Activated CD4-positive, alpha-beta T cell treated with anti-CD3 and anti-CD28 coated beads for 24 hours (primary cell): Measurements from ENCODE around the gene GAREM2.
A peak's percentile ranks its signal among the peaks of the same experiment; 100 is the strongest.

Source experiments
- DNase-seq, 2 donors: peaks; one replicate each; pipeline ENCODE4 v3.0.0-alpha.2; 2020; ENCODE audit warnings: low read depth in 2 of 2

Gene GAREM2

DNA sequence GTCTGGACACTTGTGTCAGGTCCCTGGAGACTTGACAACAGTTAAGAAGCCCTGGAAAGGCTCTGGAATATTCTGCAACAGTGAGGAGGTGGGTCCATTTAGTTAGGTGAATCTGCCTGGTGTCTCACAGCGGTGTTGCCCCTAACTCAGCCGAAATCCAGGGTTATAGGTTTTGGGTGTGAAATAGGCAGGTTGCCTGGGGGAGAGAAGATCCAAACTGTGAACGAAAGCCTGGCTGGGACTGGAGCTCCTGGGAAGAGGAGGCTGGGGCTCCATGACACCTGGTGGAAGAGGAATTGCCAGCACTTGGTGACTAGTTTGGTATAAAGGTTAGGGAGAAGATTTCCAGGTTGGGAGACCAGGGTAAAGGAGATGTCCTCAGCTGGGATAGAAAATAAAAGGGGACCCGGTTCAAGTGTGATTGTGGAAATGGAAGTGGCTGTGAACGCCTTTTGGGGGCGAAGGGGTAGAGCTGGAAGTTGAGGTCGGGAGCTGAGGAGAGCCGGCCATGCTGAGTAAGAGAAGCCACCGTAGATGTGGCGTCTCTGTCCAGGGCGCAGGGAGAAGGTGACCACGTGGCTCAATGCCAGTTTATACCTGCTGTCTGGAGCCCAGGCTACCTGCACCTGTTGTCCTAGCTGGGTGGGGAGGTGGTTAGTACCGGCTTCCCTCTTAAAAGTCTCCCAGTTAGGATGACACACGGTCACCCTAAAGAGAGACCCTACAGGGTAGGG lies 3.0 kb upstream of the GAREM2 start:
- DNase-seq = no peak

DNA sequence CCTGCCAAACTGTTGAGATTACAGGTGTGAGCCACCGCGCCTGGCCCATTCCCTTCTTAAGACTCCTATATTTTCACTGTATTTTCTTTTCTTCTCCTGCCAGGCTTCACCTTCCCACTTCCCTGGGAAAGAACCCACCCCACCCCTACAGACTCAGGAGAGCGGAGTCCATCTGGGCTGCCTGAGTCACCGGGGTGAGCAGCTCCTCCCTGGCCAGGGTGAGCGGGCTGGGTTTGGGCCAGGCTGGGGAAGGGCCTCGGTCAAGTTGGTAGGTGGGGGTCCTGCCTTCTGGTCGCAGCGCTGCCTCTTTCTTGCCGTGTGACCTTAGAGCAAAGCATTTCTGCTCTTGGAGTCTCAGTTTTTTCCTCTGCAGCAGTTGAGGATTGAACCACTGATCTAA lies 2.1 kb upstream of the GAREM2 start:
- no peak for DNase-seq

DNA sequence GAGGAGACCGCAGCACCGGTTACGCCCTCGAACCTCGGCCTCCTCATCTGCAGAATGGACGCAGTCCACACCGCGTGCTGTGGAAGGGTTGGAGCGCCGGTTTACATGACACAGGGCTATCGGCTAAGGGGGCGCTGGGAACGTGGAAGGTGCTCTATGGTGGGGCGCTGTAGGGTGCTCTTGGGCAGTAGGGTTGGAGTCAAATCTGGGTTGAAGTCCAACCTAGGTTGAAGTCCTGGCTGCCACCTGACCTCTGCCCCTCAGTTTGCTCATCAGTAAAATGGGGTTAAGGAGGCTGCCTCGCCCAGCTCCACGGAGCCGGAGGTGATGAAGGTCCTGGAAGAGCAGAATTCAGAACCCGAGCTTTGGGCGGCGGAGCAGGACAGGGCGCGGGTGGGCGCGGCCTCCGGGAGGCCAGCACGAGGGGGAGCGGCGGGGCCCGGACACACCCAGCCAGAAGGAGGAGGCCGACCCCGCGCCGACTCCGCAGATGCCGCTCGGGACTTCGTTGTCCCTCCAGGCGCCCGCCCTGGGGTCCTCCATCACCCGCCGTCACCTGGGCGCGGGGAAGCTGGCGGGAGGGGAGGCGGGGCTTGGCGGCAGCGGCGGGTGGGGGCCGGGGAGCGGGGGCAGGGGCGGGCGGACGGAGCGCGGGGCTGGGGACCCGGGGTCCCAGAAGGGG lies 558 bp upstream of the GAREM2 start:
- DNase-seq = no peak

DNA sequence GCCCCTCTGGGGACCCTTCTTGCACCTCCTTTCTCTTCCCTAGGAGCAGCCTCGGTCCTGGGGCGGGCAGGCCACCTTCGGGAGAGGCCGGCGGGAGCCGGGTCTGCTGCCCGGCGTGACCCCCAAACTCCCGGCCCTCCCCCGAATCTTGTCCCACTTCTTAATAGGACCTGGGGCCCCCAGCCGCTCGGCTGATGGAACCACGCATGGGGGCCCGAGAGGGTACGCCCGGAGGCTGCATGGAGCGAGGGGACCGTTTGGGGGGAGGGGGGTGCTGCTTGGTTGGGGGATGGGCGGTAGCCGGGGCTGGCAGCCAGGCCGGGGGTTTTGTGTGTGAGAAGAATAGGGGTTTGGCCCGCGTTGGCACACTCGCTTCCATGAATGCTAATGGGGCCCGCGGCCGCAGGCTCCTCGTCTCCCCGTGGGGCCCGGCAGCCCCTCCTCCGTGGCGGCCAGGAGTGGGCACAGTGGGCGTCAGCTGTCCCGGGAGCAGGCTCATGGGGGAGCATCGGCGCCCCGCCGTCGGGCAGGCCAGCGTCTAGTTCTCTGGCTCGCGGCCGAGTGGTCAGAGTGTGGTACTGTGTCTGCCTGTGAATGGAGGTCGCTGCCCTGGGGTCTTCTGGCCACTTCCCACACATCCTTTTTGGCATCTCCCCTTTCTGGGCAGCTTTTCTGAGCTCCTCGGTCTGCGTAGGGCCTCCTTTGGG lies 1.0 kb downstream of the GAREM2 start:
- no peak for DNase-seq

DNA sequence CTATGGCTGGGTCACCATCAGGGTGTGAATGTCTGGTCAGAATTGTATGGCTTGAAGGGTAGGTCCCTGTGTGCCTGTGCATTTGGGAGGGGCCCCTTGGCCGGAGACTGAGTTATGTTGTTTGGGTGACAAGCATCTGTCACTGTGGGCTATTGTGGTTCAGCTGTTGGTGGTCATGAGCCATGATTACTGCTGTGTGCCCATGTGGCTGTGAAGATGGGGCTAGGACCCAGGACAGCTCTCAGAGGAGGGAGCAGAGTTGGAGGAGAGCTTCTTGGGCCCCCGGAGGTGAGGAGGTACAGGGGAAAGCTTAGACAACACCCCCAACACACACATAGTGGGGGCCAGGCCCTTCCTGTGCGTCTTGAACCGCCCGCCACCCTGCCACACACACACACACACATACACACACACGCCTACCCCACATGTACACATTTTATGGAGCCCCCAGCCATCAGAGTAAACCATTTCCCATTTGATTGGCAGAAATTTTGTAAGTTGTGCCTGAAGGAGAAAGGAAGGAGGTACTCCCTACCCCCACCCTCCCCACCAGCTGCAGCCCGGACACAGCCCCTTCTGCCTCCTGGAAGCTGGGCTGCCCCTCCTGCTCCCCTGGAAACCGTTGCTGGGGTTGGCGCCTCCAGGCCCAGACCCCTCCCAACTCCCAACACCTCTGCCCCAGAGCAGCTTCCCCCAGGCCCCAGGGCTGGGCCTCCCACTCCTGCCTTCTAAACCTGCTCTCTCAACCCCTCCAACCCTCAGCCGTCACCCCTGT lies 2.0 kb downstream of the GAREM2 start:
- no peak for DNase-seq

DNA sequence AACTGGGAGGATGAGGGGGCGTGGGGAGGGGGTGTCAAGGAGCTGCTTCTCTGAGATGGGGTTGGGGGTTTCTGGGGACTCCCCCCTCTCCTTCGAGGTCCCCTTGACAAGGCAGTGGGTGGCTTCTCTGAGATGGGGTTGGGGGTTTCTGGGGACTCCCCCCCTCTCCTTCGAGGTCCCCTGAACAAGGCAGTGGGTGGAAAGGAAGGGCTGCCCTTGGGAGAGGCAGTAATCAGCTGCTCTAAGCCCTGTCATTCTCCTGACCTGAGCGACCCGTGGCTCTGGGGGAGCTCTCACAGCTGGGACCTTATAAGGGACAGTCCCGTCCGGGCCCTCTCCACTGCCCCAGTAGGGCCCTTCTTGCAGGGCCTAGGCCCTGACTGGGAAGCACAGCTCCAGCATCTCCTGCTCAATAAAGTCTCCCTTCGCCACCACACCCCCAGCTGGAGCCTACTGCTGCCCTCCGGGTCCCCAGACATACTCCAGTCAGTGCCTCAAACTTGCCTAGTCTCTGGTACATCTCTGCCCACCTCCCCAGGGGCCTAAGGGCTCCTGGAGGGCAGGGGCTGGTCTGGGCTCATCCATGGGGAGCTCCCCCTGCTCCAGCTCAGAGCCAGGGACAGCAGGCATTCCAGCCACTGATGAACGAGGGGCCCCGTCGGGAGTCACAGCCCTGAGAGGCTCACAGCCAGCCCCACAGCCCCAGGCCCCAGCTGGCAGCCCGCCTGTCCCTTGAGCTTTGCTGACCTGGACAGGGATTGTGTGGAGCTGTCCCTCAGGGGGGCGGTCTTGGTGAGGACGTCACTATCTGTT lies 2.8 kb downstream of the GAREM2 start:
- no peak for DNase-seq

DNA sequence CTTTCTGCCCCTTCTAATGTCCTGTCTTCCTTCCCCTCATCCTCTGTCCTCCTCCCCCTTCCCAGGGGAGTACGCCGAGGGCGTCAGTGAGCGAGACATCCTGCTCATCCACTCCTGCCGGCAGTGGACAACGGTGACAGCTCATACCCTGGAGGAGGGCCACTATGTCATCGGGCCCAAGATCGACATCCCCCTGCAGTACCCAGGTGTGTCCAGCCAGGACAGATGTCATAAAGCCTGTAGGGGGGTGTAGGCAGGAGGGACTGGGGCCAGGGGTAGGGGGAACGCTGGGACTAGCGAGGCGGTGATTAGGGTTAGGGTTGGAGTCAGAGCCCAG lies 3.4 kb downstream of the GAREM2 start:
- DNase-seq = no peak

DNA sequence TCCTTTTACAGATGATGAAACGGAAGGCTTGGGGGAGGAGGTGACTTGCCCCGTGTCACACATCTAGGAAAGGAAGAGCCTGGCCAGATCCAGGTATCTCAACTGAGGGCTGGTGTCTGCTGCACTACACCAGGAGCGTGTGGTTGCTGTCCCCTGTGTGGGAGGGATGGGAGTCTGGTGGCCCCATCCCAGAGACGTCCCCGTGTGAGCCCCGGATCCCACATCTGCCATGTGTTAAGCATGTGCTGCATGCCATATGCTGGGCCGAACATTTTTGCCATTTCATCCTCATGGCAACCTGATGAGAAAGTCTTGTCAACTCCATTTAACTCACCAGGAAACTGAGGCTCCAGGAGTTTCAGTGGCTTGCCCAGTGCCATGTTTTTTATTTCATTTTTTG lies 4.2 kb downstream of the GAREM2 start:
- no peak for DNase-seq

DNA sequence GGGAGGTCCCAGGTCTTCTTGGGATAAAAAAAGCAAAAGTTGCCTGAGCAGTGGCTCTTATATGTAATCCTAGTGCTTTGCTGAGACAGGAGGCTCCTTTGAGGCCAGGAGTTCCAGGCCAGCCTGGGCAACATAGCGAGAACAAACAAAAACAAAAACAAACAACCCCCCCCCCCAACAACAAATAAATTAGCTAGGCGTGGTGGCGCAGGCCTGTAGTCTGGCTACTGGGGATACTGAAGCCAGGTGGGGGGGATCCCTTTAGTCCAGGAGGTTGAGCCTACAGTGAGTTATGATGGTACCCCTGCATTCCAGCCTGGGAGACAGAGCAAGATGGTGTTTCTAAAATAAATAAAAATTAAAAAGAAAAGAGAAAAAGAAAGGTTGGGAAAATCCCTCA lies 5.4 kb downstream of the GAREM2 start:
- no peak for DNase-seq

DNA sequence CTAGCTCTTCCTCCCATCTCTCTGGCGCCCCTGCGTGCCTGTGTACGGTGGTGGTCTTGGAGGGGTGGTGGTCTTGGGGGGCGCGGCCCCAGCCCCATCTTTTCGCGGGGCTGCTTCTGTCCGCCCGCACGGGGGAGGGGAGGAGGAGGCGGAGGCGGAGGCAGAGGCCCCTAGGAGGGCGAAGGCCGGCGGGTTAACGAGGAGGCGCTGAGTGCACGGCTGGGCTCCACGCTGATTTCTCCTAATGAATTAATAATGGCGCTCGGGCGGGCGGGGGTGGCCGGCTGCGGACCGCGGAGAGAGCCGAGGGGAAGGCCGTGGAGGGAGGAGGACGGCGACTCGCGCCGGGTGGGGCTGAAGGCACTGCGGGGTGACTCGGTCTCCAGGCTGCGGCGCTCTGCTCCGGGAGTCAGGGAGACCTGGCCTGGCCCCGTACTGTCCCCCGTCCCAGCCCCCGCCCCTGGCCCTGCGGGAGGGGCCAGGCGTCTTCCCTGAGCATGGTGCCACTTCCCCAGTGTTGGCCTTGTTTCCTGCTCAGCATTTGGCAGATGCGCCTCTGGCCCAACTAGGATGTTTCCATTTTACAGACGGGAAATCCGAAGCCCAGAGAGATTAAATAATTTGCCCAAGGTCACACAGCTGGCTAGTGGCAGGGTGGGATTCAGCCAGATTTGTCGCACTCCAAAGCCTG lies 6.0 kb downstream of the GAREM2 start:
- no peak for DNase-seq

DNA sequence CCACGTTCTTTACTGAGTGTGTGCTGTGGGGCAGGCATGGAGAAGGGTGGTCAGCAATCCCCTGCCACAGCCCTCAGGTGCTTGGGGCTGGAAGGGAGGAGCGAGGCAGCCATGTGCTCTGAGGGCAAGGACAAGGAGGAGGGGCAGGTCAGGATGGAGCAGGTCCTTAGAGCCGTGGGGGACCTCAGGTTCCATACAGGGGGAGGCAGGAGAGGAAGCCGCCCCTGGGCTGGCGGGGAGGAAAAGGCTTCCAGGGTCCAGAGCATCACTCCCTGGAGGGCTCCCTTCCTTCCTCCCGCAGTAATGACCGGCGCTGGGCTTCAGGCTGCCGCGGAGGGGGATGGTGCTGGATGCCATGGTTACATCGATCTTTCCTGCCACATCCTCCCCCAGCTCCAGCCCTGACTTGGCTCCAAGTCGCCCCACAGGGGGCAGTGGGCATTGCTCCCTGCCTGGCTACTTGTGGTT lies 6.6 kb downstream of the GAREM2 start:
- DNase-seq = no peak

DNA sequence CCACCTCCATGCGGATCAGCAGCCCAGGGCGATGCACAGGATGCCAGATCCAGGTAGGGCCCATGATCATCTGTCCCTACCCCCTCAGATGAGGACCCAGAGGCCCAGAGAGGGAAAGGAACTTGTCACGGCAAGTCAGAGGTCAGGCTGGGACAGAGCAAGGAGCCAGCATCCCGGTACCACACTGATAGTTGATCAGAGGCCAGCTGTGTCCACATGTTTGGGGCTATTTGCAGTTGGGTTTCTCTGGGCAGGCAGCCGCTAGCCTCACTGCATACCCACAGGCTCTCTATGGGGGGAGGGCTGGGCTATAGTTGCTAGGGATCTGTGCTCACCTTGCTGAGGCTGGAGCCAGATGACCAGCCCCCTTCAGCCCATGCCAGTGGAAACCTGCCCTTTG lies 9.6 kb downstream of the GAREM2 start:
- DNase-seq = no peak

DNA sequence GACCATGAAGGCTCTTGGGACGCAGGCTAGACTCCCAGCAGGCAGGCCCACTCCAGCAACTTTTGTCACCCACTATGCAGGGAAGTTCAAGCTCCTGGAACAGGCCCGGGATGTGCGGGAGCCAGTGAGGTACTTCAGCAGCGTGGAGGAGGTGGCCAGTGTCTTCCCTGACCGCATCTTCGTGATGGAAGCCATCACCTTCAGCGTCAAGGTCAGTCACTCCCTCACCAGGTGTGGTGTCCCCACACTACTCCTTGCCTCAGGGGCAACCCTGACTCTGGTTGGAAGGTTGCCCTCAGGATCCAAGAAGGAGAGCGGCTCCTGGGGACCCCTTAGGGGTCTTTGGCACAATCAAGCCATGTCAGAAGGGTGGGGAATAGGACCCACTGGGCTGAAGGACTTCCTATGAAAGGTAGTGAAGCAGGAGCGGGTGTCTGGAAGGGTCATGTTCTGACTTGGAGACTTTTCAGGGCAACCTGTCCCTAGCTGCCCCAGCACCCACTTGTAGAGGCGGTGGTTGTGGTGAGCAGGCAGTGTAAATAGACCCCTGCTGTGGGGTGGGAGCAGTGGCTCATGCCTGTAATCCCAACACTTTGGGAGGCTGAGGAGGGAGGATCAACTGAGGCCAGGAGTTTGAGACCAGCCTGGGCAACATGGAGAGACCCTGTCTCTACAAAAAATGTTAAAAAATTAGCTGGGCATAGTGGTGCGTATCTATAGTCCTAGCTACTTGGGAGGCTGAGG lies 10.2 kb downstream of the GAREM2 start:
- DNase-seq = no peak

DNA sequence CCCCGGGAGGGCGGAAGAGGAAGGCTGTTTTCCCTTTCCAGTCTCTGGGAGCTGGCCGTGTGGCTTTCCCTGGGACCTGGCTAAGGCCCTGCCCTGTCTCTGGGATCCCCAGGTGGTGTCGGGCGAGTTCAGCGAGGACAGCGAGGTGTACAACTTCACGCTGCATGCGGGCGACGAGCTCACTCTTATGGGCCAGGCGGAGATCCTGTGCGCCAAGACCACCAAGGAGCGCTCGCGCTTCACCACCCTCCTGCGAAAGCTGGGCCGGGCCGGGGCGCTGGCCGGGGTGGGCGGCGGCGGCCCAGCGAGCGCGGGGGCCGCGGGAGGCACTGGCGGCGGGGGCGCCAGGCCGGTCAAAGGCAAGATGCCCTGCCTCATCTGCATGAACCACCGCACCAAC lies 11.2 kb downstream of the GAREM2 start:
- no peak for DNase-seq

DNA sequence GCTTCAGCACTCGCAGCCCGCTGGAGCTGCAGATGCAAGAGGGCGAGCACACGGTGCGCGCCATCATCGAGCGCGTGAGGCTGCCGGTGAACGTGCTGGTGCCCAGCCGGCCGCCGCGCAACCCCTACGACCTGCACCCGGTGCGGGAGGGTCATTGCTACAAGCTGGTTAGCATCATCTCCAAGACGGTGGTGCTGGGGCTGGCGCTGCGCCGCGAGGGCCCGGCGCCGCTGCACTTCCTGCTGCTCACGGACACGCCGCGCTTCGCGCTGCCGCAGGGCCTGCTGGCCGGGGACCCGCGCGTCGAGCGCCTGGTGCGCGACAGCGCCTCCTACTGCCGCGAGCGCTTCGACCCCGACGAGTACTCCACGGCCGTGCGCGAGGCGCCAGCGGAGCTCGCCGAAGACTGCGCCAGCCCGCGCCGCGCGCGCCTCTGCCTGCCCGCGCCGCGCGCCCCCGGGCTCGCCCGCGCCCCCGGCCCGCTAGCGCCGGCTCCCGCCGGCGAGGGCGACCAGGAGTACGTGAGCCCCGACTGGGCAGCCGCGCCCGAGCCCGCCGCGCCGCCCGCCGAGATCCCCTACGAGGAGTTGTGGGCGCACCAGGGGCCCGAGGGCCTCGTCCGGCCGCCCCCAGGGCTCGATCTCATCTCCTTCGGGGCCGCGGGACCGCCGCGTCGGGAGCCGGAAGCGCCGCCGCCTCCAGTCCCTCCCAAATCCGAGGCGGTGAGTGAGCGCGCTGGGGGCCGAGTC lies 11.8 kb downstream of the GAREM2 start:
- peak; percentile 73 to 77 for DNase-seq

DNA sequence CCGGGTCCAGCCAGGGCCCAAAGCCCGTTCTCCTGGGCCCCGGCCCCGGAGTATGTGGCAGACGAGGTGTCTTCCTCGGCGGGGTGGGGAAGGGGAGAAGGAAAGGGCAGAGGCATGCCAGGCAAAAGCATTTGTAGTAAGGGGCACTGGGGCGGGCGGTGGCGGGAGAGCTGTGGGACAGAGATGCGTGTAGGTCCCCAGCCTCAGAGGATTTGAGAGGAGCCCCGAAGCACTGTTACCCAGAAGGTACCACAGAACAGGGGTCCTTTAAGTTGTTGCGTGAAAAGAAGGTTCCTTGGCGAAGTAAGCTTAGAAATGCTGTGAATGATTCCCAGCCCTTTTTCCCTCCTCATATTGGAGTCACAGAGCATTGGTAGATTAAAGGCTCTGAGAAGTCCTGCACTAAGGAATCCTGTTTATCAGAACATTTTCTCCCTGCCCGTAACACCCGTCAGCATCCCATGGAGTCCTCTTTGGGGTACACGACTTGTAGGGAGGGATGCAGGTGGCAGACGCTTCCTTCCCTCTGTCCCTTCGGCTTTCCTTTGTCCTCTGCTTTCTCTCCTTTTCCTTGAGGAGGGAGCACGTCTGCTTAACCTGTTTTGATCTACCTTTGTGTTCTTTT lies 12.5 kb downstream of the GAREM2 start:
- DNase-seq = no peak

DNA sequence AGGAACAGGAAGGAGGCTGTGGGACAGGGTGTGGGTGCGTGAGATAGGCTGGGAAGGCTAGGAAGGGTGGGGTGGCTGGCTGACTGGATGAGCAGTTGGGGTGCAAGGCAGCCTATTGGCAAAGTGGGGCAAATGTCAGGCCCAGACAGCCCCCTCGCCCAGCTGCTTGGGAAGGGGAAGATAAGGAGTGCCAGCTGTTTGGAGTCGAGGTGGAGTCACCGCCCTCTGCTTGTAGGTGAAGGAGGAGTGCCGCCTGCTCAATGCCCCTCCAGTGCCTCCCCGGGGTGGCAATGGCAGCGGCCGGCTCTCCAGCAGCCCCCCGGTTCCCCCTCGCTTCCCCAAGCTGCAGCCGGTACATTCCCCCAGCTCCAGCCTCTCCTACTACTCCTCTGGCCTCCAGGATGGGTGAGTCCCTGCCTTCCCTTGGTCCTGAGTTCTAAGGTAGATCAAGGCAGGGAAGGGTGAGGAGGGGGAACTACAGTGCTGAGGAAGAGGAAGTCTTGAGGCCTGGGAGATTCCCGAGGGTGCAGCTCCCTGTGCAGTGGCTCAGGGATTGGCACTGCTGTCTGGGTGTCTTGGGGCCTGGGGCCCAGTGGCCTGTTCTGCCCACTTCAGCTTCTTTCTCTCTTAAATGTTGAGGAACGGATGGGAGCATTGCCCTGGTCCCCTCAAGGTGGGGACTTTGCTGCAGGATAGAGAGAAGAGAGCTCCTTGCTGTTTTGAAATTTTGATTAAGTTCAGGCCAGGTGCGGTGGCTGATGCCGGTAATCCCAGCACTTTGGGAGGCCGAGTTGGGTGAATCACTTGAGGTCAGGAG lies 13.3 kb downstream of the GAREM2 start:
- no peak for DNase-seq

DNA sequence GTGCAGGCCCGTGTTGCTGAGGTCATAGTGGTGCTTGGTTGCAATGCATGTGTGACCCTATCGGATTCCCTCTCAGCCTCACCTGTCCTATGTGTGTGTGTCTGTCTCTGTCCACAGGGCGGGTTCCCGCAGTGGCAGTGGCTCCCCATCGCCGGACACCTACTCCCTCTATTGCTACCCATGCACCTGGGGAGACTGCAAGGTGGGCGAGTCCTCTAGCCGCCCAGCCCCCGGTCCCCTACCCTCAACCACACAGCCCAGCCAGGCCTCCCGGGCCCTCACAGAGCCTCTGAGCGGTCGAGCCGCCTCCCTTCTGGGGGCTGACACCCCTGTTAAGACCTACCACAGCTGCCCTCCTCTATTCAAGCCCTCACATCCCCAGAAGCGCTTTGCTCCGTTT lies 14.2 kb downstream of the GAREM2 start:
- no peak for DNase-seq
